Panc1 (cell line): ENCODE data around the gene AGT. TPM values are rescaled to one million over a fixed set of nuclear protein-coding genes. Genes with fewer than 3 reads are reported as not detected.

ENCODE experiments used
- ATAC-seq: fragments of 200-7000 bp; cut with Tn5 transposase; 2 replicates; pipeline ENCODE4 v1.9.1; 2020; ENCODE audit warnings: mild to moderate bottlenecking, moderate library complexity
- BruUV-seq: library from RNA; stranded (reverse); fragments of 400-500 nt; replicated peaks from 2 replicates; lab custom pipeline; 2021; lab: Mats Ljungman, UMichigan
- CTCF ChIA-PET: fragments of 300-600 bp; sonication (Branson Sonifier 250); formaldehyde crosslinking; loops from one replicate; lab custom pipeline; 2022; ENCODE audit warnings: antibody characterized with exemption; lab: Charles Lee
- POLR2A ChIA-PET: fragments of 300-600 bp; sonication (Branson Sonifier 250); formaldehyde crosslinking; loops from one replicate; lab custom pipeline; 2022; ENCODE audit warnings: antibody characterized with exemption; lab: Charles Lee
- DNase-seq: peaks from one replicate; pipeline ENCODE4 v3.0.0-alpha.2; 2010; ENCODE audit warnings: low read depth, low spot score
- H3K27ac ChIP-seq: 2 replicates; pipeline ENCODE4 v1.5.1; 2011; ENCODE audit warnings: mild to moderate bottlenecking, low read length, inconsistent platforms
- H3K27me3 ChIP-seq: fragments of 200-500 bp; sonication (Bioruptor generic); 2 replicates; pipeline ENCODE4 v1.6.0; 2014; ENCODE audit warnings: low read length, inconsistent platforms; ENCODE audit not compliant: control insufficient read depth, insufficient read depth
- H3K36me3 ChIP-seq: fragments of 200-500 bp; sonication (Bioruptor generic); 2 replicates; pipeline ENCODE4 v1.5.1; 2014; ENCODE audit warnings: inconsistent platforms, mild to moderate bottlenecking, low read length, moderate library complexity; ENCODE audit not compliant: control insufficient read depth, insufficient read depth
- H3K4me1 ChIP-seq: 2 replicates; pipeline ENCODE4 v1.5.1; 2011; ENCODE audit warnings: inconsistent platforms, mild to moderate bottlenecking, low read length, moderate library complexity; ENCODE audit not compliant: control insufficient read depth, insufficient read depth
- H3K4me3 ChIP-seq, 2 experiments: 2 replicates each; pipeline ENCODE4 v1.5.1; 2011 to 2012; ENCODE audit warnings: low read depth in 2 of 2, low read length in 2 of 2, mild to moderate bottlenecking in 2 of 2, inconsistent platforms in 1 of 2, moderate library complexity in 1 of 2
- H3K9me3 ChIP-seq: fragments of 200-500 bp; sonication (Bioruptor generic); 2 replicates; pipeline ENCODE4 v1.5.1; 2014; ENCODE audit warnings: low read depth, mild to moderate bottlenecking, inconsistent platforms, low read length, moderate library complexity; ENCODE audit not compliant: control insufficient read depth, insufficient read depth
- CTCF ChIP-seq: fragments of 450-650 bp; IDR thresholded peaks from 2 replicates; pipeline ENCODE4 v1.5.1; 2017; ENCODE audit warnings: mild to moderate bottlenecking
- POLR2AphosphoS5 ChIP-seq: IDR thresholded peaks from 2 replicates; pipeline ENCODE4 v1.6.1; 2012; ENCODE audit warnings: mild to moderate bottlenecking, low read depth, low read length, moderate library complexity
- REST ChIP-seq, 2 experiments: IDR thresholded peaks; 2 replicates each; pipeline ENCODE4 v1.6.1; 2011 to 2012; ENCODE audit warnings: low read depth in 2 of 2, control low read depth in 1 of 2, low read length in 1 of 2, mild to moderate bottlenecking in 1 of 2, moderate library complexity in 1 of 2; ENCODE audit not compliant: insufficient read depth in 1 of 2
- SIN3A ChIP-seq: IDR thresholded peaks from 2 replicates; pipeline ENCODE4 v1.6.1; 2012; ENCODE audit warnings: low read depth, mild to moderate bottlenecking, low read length, moderate library complexity, borderline replicate concordance; ENCODE audit not compliant: insufficient read depth
- TCF7L2 ChIP-seq: IDR thresholded peaks from 2 replicates; pipeline ENCODE4 v1.6.1; 2011; ENCODE audit warnings: mild to moderate bottlenecking, low read depth, low read length, inconsistent platforms
- in situ Hi-C: cut with HindIII; loops from 2 replicates; pipeline ENCODE4 v1.10.0; 2016; ENCODE audit warnings: low sequenced_read_pairs, low pct_unique_long_range_greater_than_20kb
- intact Hi-C: fragments of 100-400 bp; cut with micrococcal nuclease; formaldehyde crosslinking; loops from one replicate; pipeline ENCODE4 v1.10.0; 2022; ENCODE audit not compliant: unreplicated experiment
- total RNA-seq: library from RNA; stranded (reverse); gene quantifications from one replicate; pipeline ENCODE4 v1.2.1, GENCODE V29; 2021; ENCODE audit not compliant: unreplicated experiment

The AGT gene
- total RNA-seq, 1 experiment from 2014 or later = 0.87 TPM

- H3K27ac ChIP-seq = no peak overlapping the region
- H3K27me3 ChIP-seq = no peaks in the 10 kb centered on the region
- H3K36me3 ChIP-seq = no peaks in the 10 kb centered on the region
- intact Hi-C loops = no loop called here
- no peaks in the 10 kb centered on the region for H3K9me3 ChIP-seq
- no peak for DNase-seq
- H3K4me1 ChIP-seq = no peaks in the 10 kb centered on the region
- in situ Hi-C loops = no loop called here
- no peak overlapping the region for H3K4me3 ChIP-seq
- no peak for ATAC-seq
- no TSS peak for BruUV-seq
- POLR2A ChIA-PET = no interaction called here
- no peak for TF ChIP-seq REST (IDR thresholded peaks at IDR 0.05; ENCODE audit: insufficient read depth in 1 of 2, low read depth in 2 of 2, low read length in 1 of 2)
- no peak for TF ChIP-seq SIN3A
- no peak for TF ChIP-seq CTCF
- no peak for TF ChIP-seq POLR2AphosphoS5
- CTCF ChIA-PET = no interaction called here
Observed at GRCh38 chr1:230757856-230758708, 44.2 kb upstream of the AGT start.

- in situ Hi-C loops (no loop called here), intact Hi-C loops (no loop called here)
- no peak for ATAC-seq
- CTCF ChIA-PET = no interaction called here
- no peaks in the 10 kb centered on the region for H3K4me1 ChIP-seq
- no peak overlapping the region for H3K4me3 ChIP-seq
- no peaks in the 10 kb centered on the region; the same call in 1 of the 2 replicates for H3K36me3 ChIP-seq
- no TSS peak for BruUV-seq
- H3K27me3 ChIP-seq = no peaks in the 10 kb centered on the region
- DNase-seq = no peak
- H3K9me3 ChIP-seq = no peaks in the 10 kb centered on the region
- POLR2A ChIA-PET = no interaction called here
- no peak overlapping the region for H3K27ac ChIP-seq
- TF ChIP-seq CTCF (no peak), SIN3A (no peak), REST (IDR thresholded peaks at IDR 0.05; ENCODE audit: insufficient read depth in 1 of 2, low read depth in 2 of 2, low read length in 1 of 2) (no peak), POLR2AphosphoS5 (no peak), TCF7L2 (no peak)
Observed at GRCh38 chr1:230754796-230755195, 40.9 kb upstream of the AGT start.
